Activated naive CD8-positive, alpha-beta T cell treated with anti-CD3 and anti-CD28 coated beads, Interleukin-2, amount 50 U/mL, for 24 hours (primary cell): ENCODE measurements around the gene WDR70.
"Not testable (repeated sequence)": the region's sequence is repeated elsewhere in the genome, so short reads cannot be mapped to it uniquely, and the experiment has no call there.

Source experiments
- ATAC-seq: fragments of 150-1000 bp; cut with Tn5 transposase; one replicate; pipeline ENCODE4 v1.10.0; 2021
- DNase-seq: peaks from one replicate; pipeline ENCODE4 v3.0.0; 2021
- H3K27ac Mint-ChIP-seq: one replicate; pipeline ENCODE4 v1.8.0; 2021; ENCODE audit warnings: mild to moderate bottlenecking, mixed read lengths
- H3K27me3 Mint-ChIP-seq: one replicate; pipeline ENCODE4 v1.8.0; 2021; ENCODE audit warnings: mixed read lengths
- H3K36me3 Mint-ChIP-seq: one replicate; pipeline ENCODE4 v1.8.0; 2021; ENCODE audit warnings: low read depth, mixed read lengths
- H3K4me1 Mint-ChIP-seq: one replicate; pipeline ENCODE4 v1.8.0; 2021; ENCODE audit warnings: mixed read lengths
- H3K4me3 Mint-ChIP-seq: one replicate; pipeline ENCODE4 v1.8.0; 2021; ENCODE audit warnings: mild to moderate bottlenecking, moderate library complexity, mixed read lengths
- H3K9me3 Mint-ChIP-seq: one replicate; pipeline ENCODE4 v1.8.0; 2021; ENCODE audit warnings: mixed read lengths

WDR70 gene

GRCh38 chr5:37379100-37379628, at the start of gene WDR70:
WDR70 (plus strand) TSS chr5:37379318; CDS start chr5:37379368, 50 bp downstream.
- ATAC-seq (peak; percentile 100), DNase-seq (peak; percentile 80)
- not testable (repeated sequence) for H3K27me3 Mint-ChIP-seq, H3K36me3 Mint-ChIP-seq, H3K4me1 Mint-ChIP-seq, H3K9me3 Mint-ChIP-seq
- Mint-ChIP-seq H3K27ac (peak within 1 kb of the TSS; percentile 73), H3K4me3 (peak within 1 kb of the TSS; percentile 96)

GRCh38 chr5:37334754-37335153, 44.4 kb upstream of the WDR70 start:
- H3K9me3 Mint-ChIP-seq, H3K4me1 Mint-ChIP-seq, H3K27me3 Mint-ChIP-seq, ATAC-seq, H3K27ac Mint-ChIP-seq, H3K4me3 Mint-ChIP-seq, DNase-seq: not testable (repeated sequence)
- peaks cover 52% of the 10 kb centered on the region for H3K36me3 Mint-ChIP-seq

GRCh38 chr5:37342741-37343140, 36.4 kb upstream of the WDR70 start:
- not testable (repeated sequence) for H3K27me3 Mint-ChIP-seq, H3K9me3 Mint-ChIP-seq, H3K27ac Mint-ChIP-seq, DNase-seq, H3K4me1 Mint-ChIP-seq, ATAC-seq, H3K4me3 Mint-ChIP-seq
- peaks cover 50% of the 10 kb centered on the region for H3K36me3 Mint-ChIP-seq

GRCh38 chr5:37355161-37355560, 24.0 kb upstream of the WDR70 start:
- Mint-ChIP-seq H3K4me1 (no peaks in the 10 kb centered on the region), H3K4me3 (no peak overlapping the region), H3K27me3 (no peaks in the 10 kb centered on the region), H3K9me3 (no peaks in the 10 kb centered on the region), H3K36me3 (peaks cover 26% of the 10 kb centered on the region), H3K27ac (no peak overlapping the region)
- no peak for ATAC-seq
- DNase-seq = no peak

- DNase-seq = no peak
- no peaks in the 10 kb centered on the region for H3K27me3 Mint-ChIP-seq
- peak overlapping the region; percentile 96 for H3K4me3 Mint-ChIP-seq
- no peaks in the 10 kb centered on the region for H3K9me3 Mint-ChIP-seq
- H3K27ac Mint-ChIP-seq = peak overlapping the region; percentile 92
- peaks cover 22% of the 10 kb centered on the region for H3K36me3 Mint-ChIP-seq
- ATAC-seq = peak; percentile 52
- peaks cover 49% of the 10 kb centered on the region for H3K4me1 Mint-ChIP-seq
Observed at GRCh38 chr5:37370550-37370863, 8.6 kb upstream of the WDR70 start.

GRCh38 chr5:37370864-37371726, 8.0 kb upstream of the WDR70 start, which contains the start of gene NUP155:
NUP155 (minus strand) TSS chr5:37371106; CDS start chr5:37370977, 129 bp downstream.
- Mint-ChIP-seq H3K4me1 (peaks cover 45% of the 10 kb centered on the region), H3K27ac (peak within 1 kb of the TSS; percentile 92), H3K9me3 (no peaks in the 10 kb centered on the region), H3K27me3 (no peaks in the 10 kb centered on the region), H3K36me3 (peaks cover 20% of the 10 kb centered on the region), H3K4me3 (peak within 1 kb of the TSS; percentile 96)
- peak; percentile 92 for DNase-seq
- ATAC-seq = peak; percentile 97

- Mint-ChIP-seq H3K9me3 (no peaks in the 10 kb centered on the region), H3K27me3 (no peaks in the 10 kb centered on the region), H3K4me3 (no peak overlapping the region), H3K36me3 (peaks cover 4% of the 10 kb centered on the region), H3K27ac (no peak overlapping the region), H3K4me1 (peaks cover 16% of the 10 kb centered on the region)
- DNase-seq (no peak), ATAC-seq (no peak)
Observed at GRCh38 chr5:37375091-37375490, 4.0 kb upstream of the WDR70 start.

- H3K36me3 Mint-ChIP-seq, H3K4me1 Mint-ChIP-seq, ATAC-seq, H3K27me3 Mint-ChIP-seq, DNase-seq, H3K9me3 Mint-ChIP-seq: not testable (repeated sequence)
- Mint-ChIP-seq H3K27ac (peak overlapping the region; percentile 60), H3K4me3 (peak overlapping the region; percentile 56)
Observed at GRCh38 chr5:37378066-37378465, 1.1 kb upstream of the WDR70 start.

GRCh38 chr5:37391591-37391990, 12.5 kb downstream of the WDR70 start:
- no peaks in the 10 kb centered on the region for H3K4me1 Mint-ChIP-seq
- no peaks in the 10 kb centered on the region for H3K9me3 Mint-ChIP-seq
- H3K4me3 Mint-ChIP-seq = no peak overlapping the region
- ATAC-seq (no peak), DNase-seq (no peak)
- no peaks in the 10 kb centered on the region for H3K27me3 Mint-ChIP-seq
- H3K36me3 Mint-ChIP-seq = peaks cover 27% of the 10 kb centered on the region
- no peak overlapping the region for H3K27ac Mint-ChIP-seq

- no peak for ATAC-seq
- H3K36me3 Mint-ChIP-seq = peaks cover 30% of the 10 kb centered on the region
- H3K4me1 Mint-ChIP-seq = no peaks in the 10 kb centered on the region
- H3K27me3 Mint-ChIP-seq = no peaks in the 10 kb centered on the region
- H3K27ac Mint-ChIP-seq = no peak overlapping the region
- no peak for DNase-seq
- no peaks in the 10 kb centered on the region for H3K9me3 Mint-ChIP-seq
- H3K4me3 Mint-ChIP-seq = no peak overlapping the region
Observed at GRCh38 chr5:37396352-37396751, 17.2 kb downstream of the WDR70 start.

- no peak overlapping the region for H3K4me3 Mint-ChIP-seq
- peaks cover 23% of the 10 kb centered on the region for H3K36me3 Mint-ChIP-seq
- DNase-seq (no peak), ATAC-seq (no peak)
- H3K9me3 Mint-ChIP-seq = no peaks in the 10 kb centered on the region
- H3K27ac Mint-ChIP-seq = no peak overlapping the region
- no peaks in the 10 kb centered on the region for H3K27me3 Mint-ChIP-seq
- H3K4me1 Mint-ChIP-seq = no peaks in the 10 kb centered on the region
Observed at GRCh38 chr5:37400501-37400900, 21.4 kb downstream of the WDR70 start.

GRCh38 chr5:37412515-37412914, 33.4 kb downstream of the WDR70 start:
- Mint-ChIP-seq H3K27ac (no peak overlapping the region), H3K36me3 (peaks cover 15% of the 10 kb centered on the region), H3K27me3 (no peaks in the 10 kb centered on the region), H3K9me3 (no peaks in the 10 kb centered on the region), H3K4me1 (no peaks in the 10 kb centered on the region), H3K4me3 (no peak overlapping the region)
- DNase-seq (no peak), ATAC-seq (no peak)

- not testable (repeated sequence) for H3K4me1 Mint-ChIP-seq, H3K4me3 Mint-ChIP-seq, H3K9me3 Mint-ChIP-seq, DNase-seq, H3K27ac Mint-ChIP-seq, H3K27me3 Mint-ChIP-seq, ATAC-seq
- peaks cover 21% of the 10 kb centered on the region for H3K36me3 Mint-ChIP-seq
Observed at GRCh38 chr5:37415456-37415855, 36.3 kb downstream of the WDR70 start.

- Mint-ChIP-seq H3K4me1 (peaks cover 3% of the 10 kb centered on the region), H3K36me3 (peaks cover 27% of the 10 kb centered on the region), H3K27me3 (no peaks in the 10 kb centered on the region), H3K4me3 (no peak overlapping the region), H3K27ac (no peak overlapping the region), H3K9me3 (no peaks in the 10 kb centered on the region)
- DNase-seq (no peak), ATAC-seq (no peak)
Observed at GRCh38 chr5:37417347-37417746, 38.2 kb downstream of the WDR70 start.

GRCh38 chr5:37424441-37424840, 45.3 kb downstream of the WDR70 start:
- peaks cover 22% of the 10 kb centered on the region for H3K36me3 Mint-ChIP-seq
- H3K27ac Mint-ChIP-seq = no peak overlapping the region
- H3K27me3 Mint-ChIP-seq = no peaks in the 10 kb centered on the region
- no peaks in the 10 kb centered on the region for H3K9me3 Mint-ChIP-seq
- DNase-seq = no peak
- no peak overlapping the region for H3K4me3 Mint-ChIP-seq
- no peak for ATAC-seq
- H3K4me1 Mint-ChIP-seq = peaks cover 5% of the 10 kb centered on the region
